HepG2 (cell line): ENCODE results near the gene C6orf62. TPM values are rescaled to one million over a fixed set of nuclear protein-coding genes. Genes with fewer than 3 reads are reported as not detected.
A peak's percentile ranks its signal among the peaks of the same experiment; 100 is the strongest.

Experiments
- GLI4 ChIP-seq: sonication (generic); formaldehyde crosslinking; IDR thresholded peaks from 2 replicates; pipeline ENCODE4 v1.5.1; 2020; ENCODE audit warnings: missing genetic modification reagents, mild to moderate bottlenecking, moderate library complexity, borderline replicate concordance
- KAT8 ChIP-seq: IDR thresholded peaks from 2 replicates; pipeline ENCODE4 v1.6.1; 2016; ENCODE audit warnings: missing genetic modification reagents, missing compliant biosample characterization
- MIXL1 ChIP-seq: IDR thresholded peaks from 2 replicates; pipeline ENCODE4 v1.6.1; 2016
- NFATC3 ChIP-seq: sonication (generic); formaldehyde crosslinking; IDR thresholded peaks from 2 replicates; pipeline ENCODE4 v1.5.1; 2020; ENCODE audit warnings: mild to moderate bottlenecking, missing genetic modification reagents
- SALL1 ChIP-seq: sonication (generic); formaldehyde crosslinking; IDR thresholded peaks from 2 replicates; pipeline ENCODE4 v1.8.0; 2022; ENCODE audit warnings: mild to moderate bottlenecking, missing genetic modification reagents
- SMAD3 ChIP-seq: sonication (generic); formaldehyde crosslinking; IDR thresholded peaks from 2 replicates; pipeline ENCODE4 v1.4.0; 2020; ENCODE audit warnings: missing genetic modification reagents
- STAG1 ChIP-seq: sonication (generic); formaldehyde crosslinking; IDR thresholded peaks from 2 replicates; pipeline ENCODE4 v1.4.0; 2020; ENCODE audit warnings: missing genetic modification reagents
- ZBTB21 ChIP-seq: sonication (generic); formaldehyde crosslinking; IDR thresholded peaks from 2 replicates; pipeline ENCODE4 v1.4.0; 2020; ENCODE audit warnings: missing genetic modification reagents
- ZNF121 ChIP-seq: sonication (generic); formaldehyde crosslinking; IDR thresholded peaks from 2 replicates; pipeline ENCODE4 v1.5.0; 2020; ENCODE audit warnings: mild to moderate bottlenecking, missing genetic modification reagents
- ZNF709 ChIP-seq: sonication (generic); formaldehyde crosslinking; IDR thresholded peaks from 2 replicates; pipeline ENCODE4 v1.5.0; 2020; ENCODE audit warnings: mild to moderate bottlenecking, missing genetic modification reagents
- polyA plus RNA-seq, 8 experiments: library from polyadenylated mRNA; depleted of rRNA in 3 of 8; stranded (reverse) in 7 of 8; unstranded in 1 of 8; fragments of >200 nt; fragmentation: Illumina TruSeq in 4 of 8; extraction: Trizol in 4 of 8; gene quantifications; 2 replicates each; pipeline versions ENCODE4 v1.2.1 to v1.2.3, GENCODE V29; 2011 to 2016; ENCODE audit warnings: low read depth in 4 of 8, missing spikeins in 1 of 8, mixed read lengths in 1 of 8; ENCODE audit not compliant: insufficient read depth in 1 of 8
- total RNA-seq, 5 experiments: library from RNA; depleted of rRNA; stranded (reverse); fragments of >200 nt; fragmentation: Illumina TruSeq; extraction: Trizol; gene quantifications; 2 replicates each; pipeline ENCODE4 v1.2.3, GENCODE V29; 2016; ENCODE audit warnings: low read depth in 1 of 5
- TF ChIP-seq, protein P1 (sequence below): sonication (generic); formaldehyde crosslinking; IDR thresholded peaks from 2 replicates; pipeline ENCODE4 v1.8.0; 2022; ENCODE audit warnings: low read depth, missing genetic modification reagents
- TF ChIP-seq, protein P2 (sequence below): sonication (generic); formaldehyde crosslinking; IDR thresholded peaks from 2 replicates; pipeline ENCODE4 v1.5.0; 2020; ENCODE audit warnings: mild to moderate bottlenecking, missing genetic modification reagents, moderate library complexity

Gene C6orf62
- total and polyA plus RNA-seq, 2 of the 13 experiments (the other 11 are each of a cell fraction or from before 2014, with no cell fraction given): 54.8 to 90.4 TPM

- TF ChIP-seq ZBTB21 (no peak), NFATC3 (CRISPR knock-in tag) (no peak), GLI4 (CRISPR knock-in tag) (no peak), ZNF709 (CRISPR knock-in tag) (no peak), SMAD3 (CRISPR knock-in tag) (no peak), SALL1 (no peak), ZNF121 (CRISPR knock-in tag) (peak; percentile 62), KAT8 (CRISPR knock-in tag) (0 out of 2 replicates have a peak, but pooled peaks have one; percentile 21), MIXL1 (CRISPR knock-in tag) (0 out of 2 replicates have a peak, but pooled peaks have one; percentile 40), STAG1 (peak; percentile 68)
- TF ChIP-seq, protein P1, sequence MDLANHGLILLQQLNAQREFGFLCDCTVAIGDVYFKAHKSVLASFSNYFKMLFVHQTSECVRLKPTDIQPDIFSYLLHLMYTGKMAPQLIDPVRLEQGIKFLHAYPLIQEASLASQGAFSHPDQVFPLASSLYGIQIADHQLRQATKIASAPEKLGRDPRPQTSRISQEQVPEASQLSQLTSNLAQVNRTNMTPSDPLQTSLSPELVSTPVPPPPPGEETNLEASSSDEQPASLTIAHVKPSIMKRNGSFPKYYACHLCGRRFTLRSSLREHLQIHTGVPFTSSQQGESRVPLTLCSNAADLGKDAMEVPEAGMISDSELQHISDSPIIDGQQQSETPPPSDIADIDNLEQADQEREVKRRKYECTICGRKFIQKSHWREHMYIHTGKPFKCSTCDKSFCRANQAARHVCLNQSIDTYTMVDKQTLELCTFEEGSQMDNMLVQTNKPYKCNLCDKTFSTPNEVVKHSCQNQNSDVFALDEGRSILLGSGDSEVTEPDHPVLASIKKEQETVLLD: no peak
- TF ChIP-seq, protein P2, sequence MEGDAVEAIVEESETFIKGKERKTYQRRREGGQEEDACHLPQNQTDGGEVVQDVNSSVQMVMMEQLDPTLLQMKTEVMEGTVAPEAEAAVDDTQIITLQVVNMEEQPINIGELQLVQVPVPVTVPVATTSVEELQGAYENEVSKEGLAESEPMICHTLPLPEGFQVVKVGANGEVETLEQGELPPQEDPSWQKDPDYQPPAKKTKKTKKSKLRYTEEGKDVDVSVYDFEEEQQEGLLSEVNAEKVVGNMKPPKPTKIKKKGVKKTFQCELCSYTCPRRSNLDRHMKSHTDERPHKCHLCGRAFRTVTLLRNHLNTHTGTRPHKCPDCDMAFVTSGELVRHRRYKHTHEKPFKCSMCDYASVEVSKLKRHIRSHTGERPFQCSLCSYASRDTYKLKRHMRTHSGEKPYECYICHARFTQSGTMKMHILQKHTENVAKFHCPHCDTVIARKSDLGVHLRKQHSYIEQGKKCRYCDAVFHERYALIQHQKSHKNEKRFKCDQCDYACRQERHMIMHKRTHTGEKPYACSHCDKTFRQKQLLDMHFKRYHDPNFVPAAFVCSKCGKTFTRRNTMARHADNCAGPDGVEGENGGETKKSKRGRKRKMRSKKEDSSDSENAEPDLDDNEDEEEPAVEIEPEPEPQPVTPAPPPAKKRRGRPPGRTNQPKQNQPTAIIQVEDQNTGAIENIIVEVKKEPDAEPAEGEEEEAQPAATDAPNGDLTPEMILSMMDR (CRISPR knock-in tag): peak; percentile 50
Measured at GRCh38 chr6:24766680-24767462, 47.9 kb upstream of the C6orf62 start (continued).
